Subcutaneous adipose tissue (tissue), 4 donors: ENCODE measurements around the gene SSBP3. TPM values are rescaled to one million over a fixed set of nuclear protein-coding genes. Genes with fewer than 3 reads are reported as not detected.

Experiments
- total RNA-seq, 4 donors: library from RNA; depleted of rRNA; stranded (reverse); fragments of >200 nt; gene quantifications; one replicate each; pipeline ENCODE4 v1.1.0, GENCODE V29; 2016
- TF ChIP-seq, protein P1 (sequence below): fragments of 450-650 bp; IDR thresholded peaks from one replicate; pipeline ENCODE4 v1.5.1; 2016; ENCODE audit warnings: low read depth, mild to moderate bottlenecking, control low read depth, antibody characterized with exemption, moderate library complexity

Gene SSBP3
- total RNA-seq, 4 donors from 2014 or later = 19.7 to 28.1 (median 25.1) TPM

DNA sequence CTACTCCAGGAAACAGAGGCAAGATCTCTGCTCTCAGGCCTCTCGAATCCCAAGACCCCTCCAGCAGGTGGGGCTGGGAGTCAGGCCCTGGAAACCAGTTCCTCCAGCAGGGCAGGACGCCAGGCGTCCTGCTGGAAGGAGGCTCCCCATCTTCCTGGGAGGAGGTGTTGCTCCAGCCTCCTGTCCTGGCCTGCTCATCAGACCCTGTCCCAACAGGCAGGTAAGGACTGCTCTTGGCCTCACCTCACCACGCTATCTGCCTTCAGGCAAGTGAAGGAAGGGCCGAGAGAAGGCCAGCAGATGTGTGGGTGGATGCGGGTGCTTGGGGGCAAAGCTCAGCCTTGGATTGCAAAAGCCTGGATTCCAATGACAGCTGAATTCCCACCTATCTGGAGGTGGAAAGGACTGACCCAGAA, 82.9 kb downstream of the SSBP3 start:
- TF ChIP-seq, protein P1, sequence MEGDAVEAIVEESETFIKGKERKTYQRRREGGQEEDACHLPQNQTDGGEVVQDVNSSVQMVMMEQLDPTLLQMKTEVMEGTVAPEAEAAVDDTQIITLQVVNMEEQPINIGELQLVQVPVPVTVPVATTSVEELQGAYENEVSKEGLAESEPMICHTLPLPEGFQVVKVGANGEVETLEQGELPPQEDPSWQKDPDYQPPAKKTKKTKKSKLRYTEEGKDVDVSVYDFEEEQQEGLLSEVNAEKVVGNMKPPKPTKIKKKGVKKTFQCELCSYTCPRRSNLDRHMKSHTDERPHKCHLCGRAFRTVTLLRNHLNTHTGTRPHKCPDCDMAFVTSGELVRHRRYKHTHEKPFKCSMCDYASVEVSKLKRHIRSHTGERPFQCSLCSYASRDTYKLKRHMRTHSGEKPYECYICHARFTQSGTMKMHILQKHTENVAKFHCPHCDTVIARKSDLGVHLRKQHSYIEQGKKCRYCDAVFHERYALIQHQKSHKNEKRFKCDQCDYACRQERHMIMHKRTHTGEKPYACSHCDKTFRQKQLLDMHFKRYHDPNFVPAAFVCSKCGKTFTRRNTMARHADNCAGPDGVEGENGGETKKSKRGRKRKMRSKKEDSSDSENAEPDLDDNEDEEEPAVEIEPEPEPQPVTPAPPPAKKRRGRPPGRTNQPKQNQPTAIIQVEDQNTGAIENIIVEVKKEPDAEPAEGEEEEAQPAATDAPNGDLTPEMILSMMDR = no peak

GRCh38 chr1:54318246-54318814, 87.9 kb downstream of the SSBP3 start:
- TF ChIP-seq, protein P1 = no peak

DNA sequence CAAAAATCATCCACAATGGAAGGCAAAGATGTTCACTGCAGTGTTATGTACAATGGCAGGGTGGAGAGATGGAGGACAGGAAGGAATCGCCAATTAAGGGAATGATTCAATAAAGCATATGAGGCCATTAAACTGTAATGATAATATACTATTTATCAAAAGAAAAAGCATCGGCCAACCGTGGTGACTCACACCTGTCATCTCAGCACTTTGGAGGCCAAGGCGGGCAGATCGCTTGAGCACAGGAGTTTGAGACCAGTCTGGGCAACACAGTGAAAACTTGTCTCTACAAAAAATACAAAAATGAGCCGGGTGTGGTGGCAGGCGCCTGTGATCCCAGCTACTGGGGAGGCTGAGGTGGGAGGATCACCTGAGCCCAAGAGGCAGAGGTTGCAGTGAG, 89.1 kb downstream of the SSBP3 start:
- TF ChIP-seq, protein P1 = no peak

DNA sequence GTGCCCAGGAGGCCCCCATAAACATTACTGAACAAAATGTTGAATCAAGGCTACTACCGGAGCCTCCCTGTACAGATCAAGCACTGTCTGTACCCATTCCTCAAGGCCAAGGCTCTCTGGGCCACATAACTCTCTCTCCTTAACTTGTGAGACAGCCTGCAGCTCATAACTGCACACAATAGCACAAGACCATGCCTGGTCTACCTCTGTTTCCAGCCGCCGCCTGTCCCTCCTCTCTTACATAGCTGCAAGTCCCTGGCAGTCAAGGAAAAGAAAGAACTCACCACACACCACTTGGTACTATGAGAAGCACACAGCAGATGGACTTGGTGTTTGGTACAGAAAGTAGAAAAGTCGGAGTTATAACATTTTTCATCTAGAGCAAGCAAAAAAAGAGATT, 91.1 kb downstream of the SSBP3 start:
- TF ChIP-seq, protein P1 = no peak

GRCh38 chr1:54314696-54315095, 91.5 kb downstream of the SSBP3 start:
- TF ChIP-seq, protein P1 = no peak

GRCh38 chr1:54312796-54313316, 93.3 kb downstream of the SSBP3 start:
- TF ChIP-seq, protein P1 = no peak

- TF ChIP-seq, protein P1 = no peak
Observed at GRCh38 chr1:54311506-54311905, 94.7 kb downstream of the SSBP3 start.
